HFF-Myc (cell line): Measurements from ENCODE around the gene PVRIG.
"Not testable (repeated sequence)": the region's sequence is repeated elsewhere in the genome, so short reads cannot be mapped to it uniquely, and the experiment has no call there.

ENCODE experiments used
- DNase-seq: peaks from one replicate; pipeline ENCODE4 v3.0.0-alpha.2; 2011; ENCODE audit warnings: low read depth; ENCODE audit errors: extremely low read depth
- H3K4me3 ChIP-seq: replicated peaks from 2 replicates; pipeline ENCODE4 v1.5.1; 2011; ENCODE audit warnings: low read depth, mild to moderate bottlenecking, control low read depth, low read length
- TF ChIP-seq, protein P1 (sequence below): IDR thresholded peaks from 2 replicates; pipeline ENCODE4 v1.5.1; 2012; ENCODE audit warnings: mild to moderate bottlenecking, low read depth, low read length, control low read depth; ENCODE audit errors: missing control alignments

PVRIG gene

DNA sequence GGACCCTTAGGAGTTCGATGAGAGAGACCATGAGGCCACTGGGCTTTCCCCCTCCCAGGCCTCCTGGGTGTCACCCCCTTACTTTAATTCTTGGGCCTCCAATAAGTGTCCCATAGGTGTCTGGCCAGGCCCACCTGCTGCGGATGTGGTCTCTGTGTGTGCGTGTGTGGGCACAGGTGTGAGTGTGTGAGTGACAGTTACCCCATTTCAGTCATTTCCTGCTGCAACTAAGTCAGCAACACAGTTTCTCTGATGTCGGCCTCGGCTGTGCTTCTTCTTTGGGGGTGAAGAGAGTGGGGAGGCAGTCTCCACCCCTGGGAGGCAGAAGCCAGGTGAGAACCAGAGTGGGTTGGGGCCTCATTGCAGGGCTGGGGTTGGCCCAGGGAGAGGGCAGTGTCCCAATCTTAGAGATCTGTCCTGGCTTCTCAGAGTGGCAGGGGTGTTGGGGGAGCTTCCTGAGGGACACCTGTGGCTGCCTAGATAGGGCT, 1.5 kb downstream of the PVRIG start:
- H3K4me3 ChIP-seq = no peak overlapping the region
- DNase-seq = no peak
- TF ChIP-seq, protein P1, sequence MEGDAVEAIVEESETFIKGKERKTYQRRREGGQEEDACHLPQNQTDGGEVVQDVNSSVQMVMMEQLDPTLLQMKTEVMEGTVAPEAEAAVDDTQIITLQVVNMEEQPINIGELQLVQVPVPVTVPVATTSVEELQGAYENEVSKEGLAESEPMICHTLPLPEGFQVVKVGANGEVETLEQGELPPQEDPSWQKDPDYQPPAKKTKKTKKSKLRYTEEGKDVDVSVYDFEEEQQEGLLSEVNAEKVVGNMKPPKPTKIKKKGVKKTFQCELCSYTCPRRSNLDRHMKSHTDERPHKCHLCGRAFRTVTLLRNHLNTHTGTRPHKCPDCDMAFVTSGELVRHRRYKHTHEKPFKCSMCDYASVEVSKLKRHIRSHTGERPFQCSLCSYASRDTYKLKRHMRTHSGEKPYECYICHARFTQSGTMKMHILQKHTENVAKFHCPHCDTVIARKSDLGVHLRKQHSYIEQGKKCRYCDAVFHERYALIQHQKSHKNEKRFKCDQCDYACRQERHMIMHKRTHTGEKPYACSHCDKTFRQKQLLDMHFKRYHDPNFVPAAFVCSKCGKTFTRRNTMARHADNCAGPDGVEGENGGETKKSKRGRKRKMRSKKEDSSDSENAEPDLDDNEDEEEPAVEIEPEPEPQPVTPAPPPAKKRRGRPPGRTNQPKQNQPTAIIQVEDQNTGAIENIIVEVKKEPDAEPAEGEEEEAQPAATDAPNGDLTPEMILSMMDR = no peak

DNA sequence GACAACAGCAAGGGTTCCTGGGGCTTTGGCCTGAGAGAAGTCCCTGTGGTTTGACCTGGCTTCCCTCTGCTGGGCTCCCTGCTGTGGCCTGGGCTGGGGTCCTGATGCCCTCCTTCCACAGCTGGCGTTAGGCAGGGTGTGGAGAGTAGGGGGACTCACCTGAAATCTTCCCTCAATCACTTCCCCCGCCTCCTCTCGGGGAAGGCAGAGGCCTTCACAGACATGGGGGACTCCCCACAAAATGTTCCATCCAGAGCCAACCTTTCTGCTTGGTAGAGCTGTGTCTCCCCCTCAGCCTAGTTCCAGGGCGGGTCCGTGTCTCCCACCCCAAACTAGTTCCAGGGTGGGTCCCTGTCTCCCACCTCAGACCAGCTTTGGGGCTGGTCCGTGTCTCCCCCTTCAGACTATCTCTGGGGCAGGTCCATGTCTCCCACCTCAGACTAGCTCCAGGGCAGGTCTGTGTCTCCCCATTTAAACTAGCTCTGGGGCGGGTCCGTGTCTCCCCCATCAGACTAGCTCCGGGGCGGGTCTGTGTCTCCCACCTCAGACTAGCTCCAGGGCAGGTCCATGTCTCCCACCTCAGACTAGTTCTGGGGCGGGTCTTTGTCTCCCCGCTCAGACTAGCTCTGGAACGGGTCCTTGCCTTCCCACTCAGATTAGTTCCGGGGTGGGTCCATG, 2.2 kb downstream of the PVRIG start:
- no peak overlapping the region for H3K4me3 ChIP-seq
- DNase-seq = no peak
- TF ChIP-seq, protein P1 = no peak

DNA sequence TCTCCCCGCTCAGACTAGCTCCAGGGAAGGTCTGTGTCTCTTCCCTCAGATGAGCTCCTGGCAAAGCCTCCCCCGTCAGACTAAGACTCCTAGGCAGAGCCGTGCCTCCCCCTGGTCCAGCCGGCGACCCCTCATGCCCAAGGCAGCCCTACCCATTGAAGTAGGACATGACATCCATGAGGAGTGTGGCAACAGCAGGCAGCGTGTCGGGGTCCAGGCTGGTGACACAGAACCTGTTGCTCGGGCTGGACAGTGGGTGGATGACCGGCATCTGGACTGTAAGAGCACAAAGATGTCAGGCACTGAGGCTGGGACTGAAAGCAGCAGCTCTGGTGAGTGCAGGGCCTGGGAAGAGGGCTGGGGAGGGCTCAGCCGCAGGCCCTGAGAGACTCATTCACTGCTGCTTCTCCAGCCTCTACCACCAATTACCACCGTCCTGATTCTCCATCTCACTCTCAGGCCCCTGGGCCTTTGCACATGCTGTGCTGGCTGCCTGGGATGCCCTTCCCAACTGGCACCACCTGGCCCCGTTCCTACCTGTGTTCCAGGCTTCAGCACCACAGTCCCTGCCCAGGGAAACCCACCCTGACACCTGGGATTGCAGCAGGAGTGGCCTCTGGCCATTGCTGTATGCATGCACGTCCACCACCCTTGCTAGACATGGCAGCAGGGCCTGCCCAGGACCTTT, 2.8 kb downstream of the PVRIG start:
- H3K4me3 ChIP-seq = no peak overlapping the region
- DNase-seq = no peak
- TF ChIP-seq, protein P1 = no peak

DNA sequence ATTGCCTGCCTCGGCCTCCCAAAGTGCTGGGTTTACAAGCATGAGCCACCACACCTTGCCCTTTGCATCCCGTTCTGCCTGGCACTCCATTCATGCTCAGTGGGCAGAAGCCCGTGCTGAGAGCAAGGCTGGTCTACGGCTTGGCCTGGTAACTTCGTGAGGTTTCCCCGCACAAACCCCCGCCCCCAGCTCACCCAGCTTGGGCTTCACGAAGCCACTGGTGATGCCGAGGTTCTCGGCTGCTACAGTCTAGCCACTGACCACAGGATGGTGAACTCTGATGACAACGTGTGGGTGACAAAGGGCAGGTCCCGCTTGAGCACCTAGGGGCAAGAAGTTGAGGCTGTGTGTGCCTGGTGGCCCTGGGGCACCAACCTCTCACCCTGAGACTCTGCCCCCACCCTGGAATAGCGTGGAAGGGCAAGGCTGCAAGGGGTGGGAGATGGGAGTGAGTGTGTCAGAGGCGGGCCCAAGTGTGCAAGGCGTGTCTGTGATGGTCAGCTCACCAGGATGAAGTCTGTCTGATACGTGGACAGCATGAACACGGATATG, 3.7 kb downstream of the PVRIG start:
- not testable (repeated sequence) for DNase-seq, H3K4me3 ChIP-seq

DNA sequence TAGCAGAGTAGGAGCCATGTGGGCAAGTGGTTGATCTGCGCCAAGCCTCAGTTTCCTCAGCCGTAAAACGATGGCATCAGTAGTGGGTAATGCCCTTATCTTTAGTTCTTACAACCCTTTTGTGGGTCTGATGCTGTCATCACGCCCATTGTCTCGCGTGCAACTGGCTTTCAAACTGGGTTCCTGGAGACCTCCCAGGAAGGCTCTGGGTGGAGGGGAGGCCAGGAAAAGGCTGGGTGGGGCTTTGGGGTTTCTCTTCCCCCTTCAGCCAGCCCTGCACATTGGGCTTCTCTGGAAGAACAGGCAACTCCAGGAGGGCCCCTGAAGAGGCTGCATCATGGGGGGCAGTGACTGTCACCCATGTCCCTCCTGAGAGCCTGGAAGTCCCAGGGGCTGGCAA, 5.1 kb downstream of the PVRIG start:
- not testable (repeated sequence) for DNase-seq, H3K4me3 ChIP-seq

DNA sequence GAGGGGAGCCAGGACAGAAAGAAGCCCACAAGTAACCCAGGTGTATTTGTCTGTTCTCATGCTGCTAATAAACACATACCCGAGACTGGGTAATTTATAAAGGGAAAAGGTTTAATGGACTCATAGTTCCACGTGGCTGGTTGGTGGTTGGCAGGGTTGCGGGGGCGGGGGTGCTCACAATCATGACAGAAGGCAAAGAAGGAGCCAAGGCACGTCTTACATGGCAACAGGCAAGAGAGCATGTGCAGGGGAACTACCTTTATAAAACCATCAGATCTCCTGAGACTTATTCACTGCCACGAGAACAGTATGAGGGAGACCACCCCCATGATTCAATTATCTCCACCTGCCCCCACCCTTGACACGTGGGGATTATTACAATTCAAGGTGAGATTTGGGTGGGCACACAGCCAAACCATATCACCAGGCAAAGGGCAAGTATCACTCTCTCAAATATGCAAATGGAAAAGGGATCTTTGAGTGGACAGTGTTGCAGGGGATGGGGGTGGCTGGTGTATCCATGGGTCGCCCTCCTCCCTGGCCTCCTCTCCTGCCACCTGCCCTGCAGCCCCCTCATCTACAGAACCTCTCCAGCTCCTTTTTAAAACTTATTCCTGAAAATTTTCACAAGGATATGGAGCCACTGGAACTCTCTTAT, 15.0 kb downstream of the PVRIG start:
- H3K4me3 ChIP-seq = not testable (repeated sequence)

DNA sequence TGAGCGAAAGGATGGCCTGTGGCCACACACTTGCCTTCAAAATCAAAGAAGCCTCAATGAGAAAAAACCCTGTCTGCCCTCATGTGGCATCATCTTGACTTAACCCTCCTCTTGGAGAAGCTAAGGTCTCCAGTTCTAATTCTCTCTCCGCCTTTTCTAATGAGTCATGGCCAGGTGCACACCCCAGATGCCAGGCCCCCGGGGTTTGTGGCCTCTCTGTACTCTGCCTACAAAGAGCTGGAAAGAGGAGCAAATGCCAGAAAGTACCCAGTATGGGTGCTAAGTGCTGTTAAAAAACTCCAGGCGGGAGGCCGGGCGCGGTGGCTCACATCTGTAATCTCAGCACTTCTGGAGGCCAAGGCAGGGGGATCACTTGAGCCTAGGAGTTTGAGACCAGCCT, 20.2 kb downstream of the PVRIG start:
- not testable (repeated sequence) for DNase-seq

More for the DNA sequence above, 15.0 kb downstream of the PVRIG start:
- DNase-seq = not testable (repeated sequence)

DNA sequence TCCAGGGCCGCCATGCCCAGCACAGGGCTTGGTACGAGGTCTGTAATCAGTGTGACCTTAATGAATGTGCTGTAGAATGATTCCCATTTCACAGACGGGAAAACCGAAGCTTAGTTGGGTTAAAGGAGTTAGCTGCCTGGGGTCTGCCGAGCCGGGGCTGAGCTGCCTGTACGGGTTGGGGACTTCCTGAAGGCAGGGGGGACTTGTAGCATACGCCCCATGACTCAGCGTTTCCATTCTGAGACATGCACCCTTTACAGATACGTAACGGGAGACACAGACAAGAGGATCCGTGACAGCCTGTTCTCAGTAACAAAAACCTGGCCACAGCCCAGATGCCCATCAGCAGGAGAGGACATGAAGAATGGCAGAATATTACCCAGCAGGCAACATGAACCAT, 23.6 kb downstream of the PVRIG start:
- DNase-seq, H3K4me3 ChIP-seq: not testable (repeated sequence)

More for the DNA sequence above, 20.2 kb downstream of the PVRIG start:
- not testable (repeated sequence) for H3K4me3 ChIP-seq

DNA sequence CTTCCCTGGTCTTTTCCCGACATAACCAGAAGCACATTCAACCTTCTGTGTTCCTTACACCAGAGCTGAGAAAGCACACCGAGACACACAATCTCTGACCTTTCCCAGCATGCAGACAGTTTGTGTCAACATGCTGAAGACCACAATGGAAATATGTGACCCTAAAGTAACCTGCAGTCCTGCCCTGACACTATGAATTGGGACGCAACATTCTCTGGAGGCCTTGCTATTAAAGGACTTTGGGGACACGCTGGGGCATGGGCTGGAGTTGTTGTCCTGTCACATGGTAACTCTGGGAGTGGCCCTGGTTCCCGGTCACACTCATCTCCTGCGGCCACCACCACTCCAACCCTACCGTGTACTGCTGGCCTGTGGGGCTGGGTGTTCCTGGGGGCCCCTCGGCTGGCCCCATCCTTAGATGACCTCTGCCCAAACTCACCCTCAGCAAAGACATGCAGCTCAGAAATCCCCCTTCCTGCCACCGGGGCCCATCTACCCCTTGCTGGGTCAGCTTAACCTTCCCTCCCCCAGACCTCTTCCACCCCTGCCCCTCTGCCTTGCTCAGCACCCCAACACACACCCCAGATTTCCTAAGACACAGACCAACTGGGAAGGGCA, 25.3 kb downstream of the PVRIG start:
- DNase-seq, H3K4me3 ChIP-seq: not testable (repeated sequence)

DNA sequence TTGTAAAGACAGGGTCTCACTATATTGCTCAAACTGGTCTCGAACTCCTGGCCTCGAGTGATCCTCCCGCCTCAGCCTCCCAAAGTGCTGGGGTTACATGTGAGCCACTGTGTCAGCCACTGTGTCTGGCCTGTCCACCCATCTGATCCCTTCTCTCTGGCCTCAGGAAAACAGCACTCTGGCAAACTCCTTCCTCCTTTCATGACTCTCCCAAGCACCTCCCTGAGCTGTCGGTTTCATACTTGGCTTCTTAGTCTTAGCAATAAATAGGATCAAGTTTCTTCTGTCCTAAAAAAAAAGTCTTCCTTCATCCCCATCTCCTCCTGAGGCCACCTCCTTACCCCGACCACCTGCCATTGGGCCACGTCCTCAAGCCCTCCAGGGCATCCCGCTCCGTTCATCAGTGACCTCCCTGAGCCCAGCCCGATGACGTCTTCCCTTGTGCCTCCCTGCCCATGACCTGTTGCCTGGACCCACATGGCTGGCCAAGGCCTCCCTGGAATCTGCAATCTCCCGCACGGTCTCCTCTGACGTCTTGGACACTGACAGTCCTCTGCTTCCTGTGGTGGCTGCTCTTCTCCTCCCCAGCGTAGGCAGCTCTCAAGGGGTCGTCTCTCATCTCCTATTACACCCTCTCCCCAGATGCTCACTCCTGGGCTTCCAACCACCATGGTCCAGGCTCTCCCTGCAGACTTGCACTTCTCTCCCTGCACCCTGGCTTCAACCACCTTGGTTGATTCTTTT, 26.5 kb downstream of the PVRIG start:
- not testable (repeated sequence) for DNase-seq, H3K4me3 ChIP-seq

DNA sequence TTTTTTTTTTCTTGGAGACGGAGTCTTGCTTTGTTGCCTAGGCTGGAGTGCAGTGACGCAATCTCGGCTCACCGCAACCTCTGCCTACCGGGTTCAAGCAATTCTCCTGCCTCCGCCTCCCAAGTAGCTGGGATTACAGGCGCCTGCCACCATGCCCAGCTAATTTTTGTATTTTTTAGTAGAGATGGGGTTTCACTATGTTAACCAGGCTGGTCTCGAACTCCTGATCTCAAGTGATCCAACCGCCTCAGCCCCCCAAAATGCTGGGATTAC, 27.1 kb downstream of the PVRIG start:
- not testable (repeated sequence) for H3K4me3 ChIP-seq, DNase-seq
